ENCODE data around the gene METRN. TPM values are rescaled to one million over a fixed set of nuclear protein-coding genes. Genes with fewer than 3 reads are reported as not detected.
A peak's percentile ranks its signal among the peaks of the same experiment; 100 is the strongest.

The METRN gene
- total and polyA plus RNA-seq, 2 experiments from 2014 or later = 21.6 to 98.1 TPM

- H3K4me3 ChIP-seq = no peak overlapping the region
- in situ Hi-C loops (cut with MboI) = no loop called here
- no peaks in the 10 kb centered on the region for H3K9me2 ChIP-seq (ENCODE audit: insufficient read depth)
- H3K4me2 ChIP-seq (ENCODE audit: unreplicated experiment) = no peak overlapping the region
- peaks cover 10% of the 10 kb centered on the region for H3F3A ChIP-seq (ENCODE audit: insufficient read depth)
- H3K9ac ChIP-seq = no peak overlapping the region
- H4K20me1 ChIP-seq (ENCODE audit: insufficient read depth) = no peaks in the 10 kb centered on the region
- peaks cover 10% of the 10 kb centered on the region; the same call in 1 of the 2 replicates for H3K27me3 ChIP-seq (replicated peaks; ENCODE audit: insufficient read depth)
- no peak overlapping the region for H2AFZ ChIP-seq
- 63 to 66% methylated on average over 11 of the region's 11 CpGs for WGBS, 2 experiments (ENCODE audit: low coverage in 1 of 2, low lambda C conversion rate in 2 of 2, missing lambda C conversion rate in 2 of 2)
- DNase-seq = no peak
- no peaks in the 10 kb centered on the region; the same call in 1 of the 2 replicates for H3K79me2 ChIP-seq (ENCODE audit: insufficient read depth)
- peaks cover 11% of the 10 kb centered on the region; the same call in 1 of the 2 replicates for H3K4me1 ChIP-seq (ENCODE audit: insufficient read depth)
- H3K36me3 ChIP-seq (ENCODE audit: low read depth) = no peaks in the 10 kb centered on the region
- TF ChIP-seq EZH2 (IDR thresholded peaks at IDR 0.05; ENCODE audit: insufficient read depth, poor library complexity, severe bottlenecking) (no peak), EZH2phosphoT487 (IDR thresholded peaks at IDR 0.05; ENCODE audit: insufficient read depth, low read depth) (no peak)
- H3K27ac ChIP-seq = no peak overlapping the region
- no peaks in the 10 kb centered on the region for H3K9me3 ChIP-seq (ENCODE audit: low read depth)
These were observed 839 bp upstream of the METRN start for GRCh38 chr16:714079-714478.

- in situ Hi-C loops (cut with MboI) = no loop called here
These were observed 720 bp downstream of the METRN start for GRCh38 chr16:715477-716199.

GRCh38 chr16:716200-716568 lies 1.3 kb downstream of the METRN start:
- WGBS, 2 experiments (ENCODE audit: low coverage in 1 of 2, low lambda C conversion rate in 2 of 2, missing lambda C conversion rate in 2 of 2) = 21 to 28% methylated on average over 10 to 12 of the region's 12 CpGs
- Histone ChIP-seq H3K9me3 (ENCODE audit: low read depth) (no peaks in the 10 kb centered on the region), H3K27ac (no peak overlapping the region), H3F3A (ENCODE audit: insufficient read depth) (peaks cover 10% of the 10 kb centered on the region), H2AFZ (no peak overlapping the region), H3K27me3 (replicated peaks; ENCODE audit: insufficient read depth) (no peaks in the 10 kb centered on the region), H3K9me2 (ENCODE audit: insufficient read depth) (no peaks in the 10 kb centered on the region), H4K20me1 (ENCODE audit: insufficient read depth) (no peaks in the 10 kb centered on the region), H3K79me2 (ENCODE audit: insufficient read depth) (no peaks in the 10 kb centered on the region; the same call in 1 of the 2 replicates), H3K4me2 (ENCODE audit: unreplicated experiment) (peak overlapping the region; percentile 63), H3K4me1 (ENCODE audit: insufficient read depth) (peaks cover 9% of the 10 kb centered on the region; the same call in 1 of the 2 replicates), H3K36me3 (ENCODE audit: low read depth) (no peaks in the 10 kb centered on the region), H3K9ac (peak overlapping the region; percentile 73), H3K4me3 (peak overlapping the region; percentile 76)
- DNase-seq = peak; percentile 63
- in situ Hi-C loops (cut with MboI) = no loop called here
- TF ChIP-seq EZH2 (IDR thresholded peaks at IDR 0.05; ENCODE audit: insufficient read depth, poor library complexity, severe bottlenecking) (no peak), EZH2phosphoT487 (IDR thresholded peaks at IDR 0.05; ENCODE audit: insufficient read depth, low read depth) (no peak)

More at GRCh38 chr16:715477-716199, 720 bp downstream of the METRN start:
- Histone ChIP-seq H3K4me1 (ENCODE audit: insufficient read depth) (peaks cover 9% of the 10 kb centered on the region; the same call in 1 of the 2 replicates), H3K4me2 (ENCODE audit: unreplicated experiment) (peak overlapping the region; percentile 63), H3K79me2 (ENCODE audit: insufficient read depth) (no peaks in the 10 kb centered on the region; the same call in 1 of the 2 replicates), H3K9me2 (ENCODE audit: insufficient read depth) (no peaks in the 10 kb centered on the region), H3K9me3 (ENCODE audit: low read depth) (no peaks in the 10 kb centered on the region), H3K36me3 (ENCODE audit: low read depth) (no peaks in the 10 kb centered on the region), H3K27me3 (replicated peaks; ENCODE audit: insufficient read depth) (peaks cover 3% of the 10 kb centered on the region; the same call in 1 of the 2 replicates), H4K20me1 (ENCODE audit: insufficient read depth) (no peaks in the 10 kb centered on the region), H3K4me3 (peak overlapping the region; percentile 76), H3K9ac (peak overlapping the region; percentile 73), H2AFZ (peak overlapping the region; percentile 62), H3K27ac (no peak overlapping the region), H3F3A (ENCODE audit: insufficient read depth) (peaks cover 10% of the 10 kb centered on the region)
- no peak for TF ChIP-seq EZH2phosphoT487 (IDR thresholded peaks at IDR 0.05; ENCODE audit: insufficient read depth, low read depth)
- no peak for TF ChIP-seq EZH2 (IDR thresholded peaks at IDR 0.05; ENCODE audit: insufficient read depth, poor library complexity, severe bottlenecking)
- 6 to 7% methylated on average over 36 to 58 of the region's 74 CpGs for WGBS, 2 experiments (ENCODE audit: low coverage in 1 of 2, low lambda C conversion rate in 2 of 2, missing lambda C conversion rate in 2 of 2)
- peak; percentile 63 for DNase-seq

DNA sequence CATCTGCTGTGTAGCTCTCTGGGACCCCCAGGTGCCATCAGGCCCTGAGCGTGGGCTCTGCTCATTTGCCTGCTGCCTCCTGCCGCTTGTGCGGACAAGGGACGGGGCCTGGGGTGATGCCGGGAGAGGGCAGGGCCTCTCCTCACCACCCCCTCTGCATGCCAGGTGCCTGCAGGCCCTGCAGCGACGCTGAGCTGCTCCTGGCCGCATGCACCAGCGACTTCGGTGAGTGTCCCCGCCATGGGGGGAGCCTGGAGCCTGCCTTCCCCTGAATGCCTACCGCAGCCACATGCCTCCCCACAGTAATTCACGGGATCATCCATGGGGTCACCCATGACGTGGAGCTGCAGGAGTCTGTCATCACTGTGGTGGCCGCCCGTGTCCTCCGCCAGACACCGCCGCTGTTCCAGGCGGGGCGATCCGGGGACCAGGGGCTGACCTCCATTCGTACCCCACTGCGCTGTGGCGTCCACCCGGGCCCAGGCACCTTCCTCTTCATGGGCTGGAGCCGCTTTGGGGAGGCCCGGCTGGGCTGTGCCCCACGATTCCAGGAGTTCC lies 1.9 kb downstream of the METRN start:
- WGBS, 2 experiments (ENCODE audit: low coverage in 1 of 2, low lambda C conversion rate in 2 of 2, missing lambda C conversion rate in 2 of 2) = 87 to 89% methylated on average over 25 to 29 of the region's 29 CpGs
- no peaks in the 10 kb centered on the region for H3K9me2 ChIP-seq (ENCODE audit: insufficient read depth)
- H3K4me3 ChIP-seq = no peak overlapping the region
- H3K4me2 ChIP-seq (ENCODE audit: unreplicated experiment) = no peak overlapping the region
- peaks cover 10% of the 10 kb centered on the region for H3F3A ChIP-seq (ENCODE audit: insufficient read depth)
- in situ Hi-C loops (cut with MboI) = no loop called here
- no peak for DNase-seq
- no peak overlapping the region for H3K27ac ChIP-seq
- peaks cover 9% of the 10 kb centered on the region; the same call in 1 of the 2 replicates for H3K4me1 ChIP-seq (ENCODE audit: insufficient read depth)
- TF ChIP-seq EZH2 (IDR thresholded peaks at IDR 0.05; ENCODE audit: insufficient read depth, poor library complexity, severe bottlenecking) = no peak
- TF ChIP-seq EZH2phosphoT487 (IDR thresholded peaks at IDR 0.05; ENCODE audit: insufficient read depth, low read depth) = no peak
- no peaks in the 10 kb centered on the region for H3K36me3 ChIP-seq (ENCODE audit: low read depth)
- no peaks in the 10 kb centered on the region for H3K9me3 ChIP-seq (ENCODE audit: low read depth)
- H3K27me3 ChIP-seq (replicated peaks; ENCODE audit: insufficient read depth) = no peaks in the 10 kb centered on the region
- no peak overlapping the region for H3K9ac ChIP-seq
- no peaks in the 10 kb centered on the region for H4K20me1 ChIP-seq (ENCODE audit: insufficient read depth)
- H3K79me2 ChIP-seq (ENCODE audit: insufficient read depth) = no peaks in the 10 kb centered on the region; the same call in 1 of the 2 replicates
- no peak overlapping the region for H2AFZ ChIP-seq
